Measurements from ENCODE around the gene PPM1B.

- no peak for TF ChIP-seq CTCF (IDR thresholded peaks at IDR 0.05)
- no peak for TF ChIP-seq POLR2A (IDR thresholded peaks at IDR 0.05)
- no peak for TF ChIP-seq POLR2AphosphoS5 (IDR thresholded peaks at IDR 0.05)
These were observed 107.2 kb downstream of the PPM1B start for GRCh38 chr2:44275927-44276303.
